Measurements from ENCODE around the gene ERICH3. TPM values are rescaled to one million over a fixed set of nuclear protein-coding genes. Genes with fewer than 3 reads are reported as not detected.

ERICH3 gene
- total RNA-seq, 1 donor from 2014 or later, result not detected

- Histone ChIP-seq H3K79me2 (ENCODE audit: low read depth) (no peaks in the 10 kb centered on the region), H3K4me2 (no peak overlapping the region), H4K20me1 (ENCODE audit: low read depth) (no peaks in the 10 kb centered on the region), H3K9ac (no peak overlapping the region), H3K27ac (no peak overlapping the region), H3K4me3 (no peak overlapping the region), H3K9me3 (ENCODE audit: low read depth) (no peaks in the 10 kb centered on the region), H3F3A (ENCODE audit: low read depth) (no peaks in the 10 kb centered on the region), H2AFZ (replicated peaks) (no peak overlapping the region), H3K27me3 (no peaks in the 10 kb centered on the region), H3K36me3 (no peaks in the 10 kb centered on the region), H3K4me1 (peaks cover 9% of the 10 kb centered on the region)
- no peak overlapping the region for H3K4me3 Mint-ChIP-seq
- peaks cover 3% of the 10 kb centered on the region for H3K27me3 Mint-ChIP-seq (ENCODE audit: insufficient read depth, low read depth)
- no peak for DNase-seq (ENCODE audit: low spot score)
- no peak for TF ChIP-seq EZH2 (IDR thresholded peaks at IDR 0.05)
- no peak for TF ChIP-seq EZH2phosphoT487 (IDR thresholded peaks at IDR 0.05)
- TF ChIP-seq CTCF (IDR thresholded peaks at IDR 0.05), result no peak
- H3K4me1 Mint-ChIP-seq, result peaks cover 5% of the 10 kb centered on the region
- H3K36me3 Mint-ChIP-seq, result no peaks in the 10 kb centered on the region
- no peak overlapping the region for H3K27ac Mint-ChIP-seq
- H3K9me3 Mint-ChIP-seq, result peaks cover 3% of the 10 kb centered on the region
Measured at GRCh38 chr1:74549932-74550331, 123.7 kb downstream of the ERICH3 start.

GRCh38 chr1:74548961-74549750, 124.4 kb downstream of the ERICH3 start:
- H3K9ac ChIP-seq, result no peak overlapping the region
- no peaks in the 10 kb centered on the region for H3K9me3 ChIP-seq (ENCODE audit: low read depth)
- H4K20me1 ChIP-seq (ENCODE audit: low read depth), result no peaks in the 10 kb centered on the region
- DNase-seq (ENCODE audit: low spot score), result no peak
- Mint-ChIP-seq H3K27ac (no peak overlapping the region), H3K4me1 (peaks cover 5% of the 10 kb centered on the region), H3K27me3 (ENCODE audit: insufficient read depth, low read depth) (peaks cover 3% of the 10 kb centered on the region), H3K9me3 (peaks cover 3% of the 10 kb centered on the region), H3K4me3 (no peak overlapping the region), H3K36me3 (no peaks in the 10 kb centered on the region)
- H3K27me3 ChIP-seq, result no peaks in the 10 kb centered on the region
- no peaks in the 10 kb centered on the region for H3K79me2 ChIP-seq (ENCODE audit: low read depth)
- no peak overlapping the region for H3K4me2 ChIP-seq
- peaks cover 9% of the 10 kb centered on the region for H3K4me1 ChIP-seq
- H2AFZ ChIP-seq (replicated peaks), result no peak overlapping the region
- no peaks in the 10 kb centered on the region for H3K36me3 ChIP-seq
- no peak overlapping the region for H3K27ac ChIP-seq
- no peak overlapping the region for H3K4me3 ChIP-seq
- H3F3A ChIP-seq (ENCODE audit: low read depth), result no peaks in the 10 kb centered on the region
- TF ChIP-seq CTCF (IDR thresholded peaks at IDR 0.05) (no peak), EZH2phosphoT487 (IDR thresholded peaks at IDR 0.05) (no peak), EZH2 (IDR thresholded peaks at IDR 0.05) (no peak)

GRCh38 chr1:74545821-74546220, 127.8 kb downstream of the ERICH3 start:
- Histone ChIP-seq H3F3A (ENCODE audit: low read depth) (no peaks in the 10 kb centered on the region), H3K9me3 (ENCODE audit: low read depth) (no peaks in the 10 kb centered on the region), H3K9ac (no peak overlapping the region), H2AFZ (replicated peaks) (no peak overlapping the region), H3K27ac (no peak overlapping the region), H3K27me3 (no peaks in the 10 kb centered on the region), H3K79me2 (ENCODE audit: low read depth) (no peaks in the 10 kb centered on the region), H3K4me3 (no peak overlapping the region), H3K4me1 (peaks cover 12% of the 10 kb centered on the region), H3K36me3 (no peaks in the 10 kb centered on the region), H4K20me1 (ENCODE audit: low read depth) (no peaks in the 10 kb centered on the region), H3K4me2 (no peak overlapping the region)
- H3K4me1 Mint-ChIP-seq, result peaks cover 8% of the 10 kb centered on the region
- TF ChIP-seq EZH2phosphoT487 (IDR thresholded peaks at IDR 0.05) (no peak), EZH2 (IDR thresholded peaks at IDR 0.05) (no peak), CTCF (IDR thresholded peaks at IDR 0.05) (no peak)
- H3K4me3 Mint-ChIP-seq, result no peak overlapping the region
- DNase-seq (ENCODE audit: low spot score), result no peak
- no peaks in the 10 kb centered on the region for H3K9me3 Mint-ChIP-seq
- no peaks in the 10 kb centered on the region for H3K36me3 Mint-ChIP-seq
- H3K27me3 Mint-ChIP-seq (ENCODE audit: insufficient read depth, low read depth), result peaks cover 3% of the 10 kb centered on the region
- H3K27ac Mint-ChIP-seq, result no peak overlapping the region

Data from neural progenitor cell (in vitro differentiated cells).